Neutrophil (primary cell): ENCODE data around the gene EAPP.
"Not testable (repeated sequence)": the region's sequence is repeated elsewhere in the genome, so short reads cannot be mapped to it uniquely, and the experiment has no call there.

Experiments
- H3K27ac ChIP-seq: fragments of 200-600 bp; sonication (generic); 2 replicates; pipeline ENCODE4 v1.5.1; 2016; ENCODE audit warnings: mild to moderate bottlenecking, moderate library complexity
- H3K27me3 ChIP-seq: fragments of 200-600 bp; sonication (generic); 2 replicates; pipeline ENCODE4 v1.6.0; 2016; ENCODE audit warnings: mild to moderate bottlenecking
- H3K36me3 ChIP-seq: fragments of 200-600 bp; sonication (generic); 2 replicates; pipeline ENCODE4 v1.5.1; 2017
- H3K4me1 ChIP-seq, 2 experiments: fragments of 200-600 bp in 1 of 2; sonication (generic) in 1 of 2; 1 replicate in 1 of 2; 2 replicates in 1 of 2; pipeline versions ENCODE4 v1.5.1 to v1.6.1; 2013 to 2016; ENCODE audit warnings: low read depth in 1 of 2, low read length in 1 of 2, mild to moderate bottlenecking in 1 of 2, moderate library complexity in 1 of 2; ENCODE audit not compliant: control insufficient read depth in 1 of 2, insufficient read depth in 1 of 2
- H3K4me3 ChIP-seq, 2 experiments: fragments of 200-600 bp in 1 of 2; sonication (generic) in 1 of 2; 1 replicate in 1 of 2; 2 replicates in 1 of 2; pipeline ENCODE4 v1.5.1; 2013 to 2016; ENCODE audit warnings: low read depth in 1 of 2, low read length in 1 of 2, mild to moderate bottlenecking in 1 of 2, moderate library complexity in 1 of 2
- H3K9me3 ChIP-seq: fragments of 200-600 bp; sonication (generic); 2 replicates; pipeline ENCODE4 v1.5.1; 2016
- CTCF ChIP-seq: fragments of 200-600 bp; sonication (generic); IDR thresholded peaks from 2 replicates; pipeline ENCODE4 v1.5.1; 2016; ENCODE audit warnings: antibody characterized with exemption

Gene EAPP

DNA sequence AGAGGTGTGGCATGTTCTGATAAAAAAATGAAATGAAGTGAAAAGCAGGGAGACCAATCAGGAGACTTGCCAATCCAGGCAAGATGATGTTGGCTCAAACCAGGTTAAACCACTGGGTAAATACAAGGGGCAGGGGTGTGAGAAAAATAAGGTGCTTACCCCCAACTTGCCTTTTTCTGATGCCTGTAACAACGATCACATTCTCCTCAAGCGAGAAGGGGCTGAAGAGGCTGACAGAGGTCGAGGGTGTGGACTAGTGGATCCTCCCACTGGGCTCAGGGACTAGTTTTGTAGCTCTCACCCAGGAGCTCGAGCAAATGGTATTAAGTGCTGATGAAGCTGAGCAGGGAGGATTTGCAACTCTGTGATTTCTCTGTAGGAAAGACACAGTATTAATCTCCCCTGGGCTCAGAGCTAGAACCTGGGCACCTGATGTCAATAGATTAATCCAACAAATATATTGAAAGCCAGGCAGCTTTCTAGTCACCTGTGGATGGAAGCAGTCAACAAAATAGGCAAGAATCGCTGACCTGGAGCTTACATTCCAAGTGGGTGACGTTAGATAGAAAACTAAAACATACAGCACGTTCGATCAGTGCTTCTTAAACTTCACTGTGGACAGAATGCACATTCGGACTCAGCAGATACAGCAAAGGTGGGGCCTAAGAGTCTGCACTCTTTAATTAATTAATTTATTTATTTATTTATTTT, 15.2 kb upstream of the EAPP start:
- Histone ChIP-seq H3K9me3 (no peaks in the 10 kb centered on the region), H3K4me1 (peaks cover 6 to 13% of the 10 kb centered on the region in 2 experiments), H3K4me3 (no peak overlapping the region), H3K27ac (peak overlapping the region; percentile 66), H3K36me3 (no peaks in the 10 kb centered on the region), H3K27me3 (no peaks in the 10 kb centered on the region)
- TF ChIP-seq CTCF: no peak

- H3K9me3 ChIP-seq: not testable (repeated sequence)
- peaks cover 12 to 15% of the 10 kb centered on the region in 2 experiments for H3K4me1 ChIP-seq
These were observed 9.9 kb upstream of the EAPP start for GRCh38 chr14:34549276-34549966.

GRCh38 chr14:34548472-34548981, 9.0 kb upstream of the EAPP start:
- Histone ChIP-seq H3K4me3 (no peak overlapping the region), H3K4me1 (peaks cover 8 to 10% of the 10 kb centered on the region in 2 experiments), H3K9me3 (no peaks in the 10 kb centered on the region), H3K27ac (peak overlapping the region; percentile 64), H3K36me3 (no peaks in the 10 kb centered on the region), H3K27me3 (no peaks in the 10 kb centered on the region)
- no peak for TF ChIP-seq CTCF

More at GRCh38 chr14:34549276-34549966, 9.9 kb upstream of the EAPP start:
- not testable (repeated sequence) for H3K4me3 ChIP-seq, H3K27me3 ChIP-seq, H3K36me3 ChIP-seq
- H3K27ac ChIP-seq: peak overlapping the region; percentile 22

DNA sequence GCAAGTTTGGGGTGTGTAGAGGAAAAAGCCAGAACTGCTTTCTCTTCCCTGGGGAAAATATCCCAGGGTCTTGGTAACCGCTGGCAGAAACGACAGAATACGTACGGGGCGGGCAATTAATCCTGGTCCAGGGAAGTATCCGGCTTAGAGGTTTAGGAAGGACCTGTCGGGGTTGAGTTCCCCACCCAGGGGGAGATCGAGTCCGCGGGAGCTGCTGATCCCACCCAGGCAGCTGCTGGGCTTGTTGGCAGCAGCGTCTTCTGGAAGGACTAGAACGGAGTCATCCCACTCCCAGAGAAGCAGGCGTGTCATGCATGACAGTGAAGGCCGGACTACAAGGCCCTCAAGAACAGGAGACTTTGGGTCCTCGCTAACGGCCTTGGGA, 7.6 kb upstream of the EAPP start:
- not testable (repeated sequence) for H3K27me3 ChIP-seq, H3K4me3 ChIP-seq, H3K9me3 ChIP-seq, H3K36me3 ChIP-seq, H3K27ac ChIP-seq, H3K4me1 ChIP-seq

DNA sequence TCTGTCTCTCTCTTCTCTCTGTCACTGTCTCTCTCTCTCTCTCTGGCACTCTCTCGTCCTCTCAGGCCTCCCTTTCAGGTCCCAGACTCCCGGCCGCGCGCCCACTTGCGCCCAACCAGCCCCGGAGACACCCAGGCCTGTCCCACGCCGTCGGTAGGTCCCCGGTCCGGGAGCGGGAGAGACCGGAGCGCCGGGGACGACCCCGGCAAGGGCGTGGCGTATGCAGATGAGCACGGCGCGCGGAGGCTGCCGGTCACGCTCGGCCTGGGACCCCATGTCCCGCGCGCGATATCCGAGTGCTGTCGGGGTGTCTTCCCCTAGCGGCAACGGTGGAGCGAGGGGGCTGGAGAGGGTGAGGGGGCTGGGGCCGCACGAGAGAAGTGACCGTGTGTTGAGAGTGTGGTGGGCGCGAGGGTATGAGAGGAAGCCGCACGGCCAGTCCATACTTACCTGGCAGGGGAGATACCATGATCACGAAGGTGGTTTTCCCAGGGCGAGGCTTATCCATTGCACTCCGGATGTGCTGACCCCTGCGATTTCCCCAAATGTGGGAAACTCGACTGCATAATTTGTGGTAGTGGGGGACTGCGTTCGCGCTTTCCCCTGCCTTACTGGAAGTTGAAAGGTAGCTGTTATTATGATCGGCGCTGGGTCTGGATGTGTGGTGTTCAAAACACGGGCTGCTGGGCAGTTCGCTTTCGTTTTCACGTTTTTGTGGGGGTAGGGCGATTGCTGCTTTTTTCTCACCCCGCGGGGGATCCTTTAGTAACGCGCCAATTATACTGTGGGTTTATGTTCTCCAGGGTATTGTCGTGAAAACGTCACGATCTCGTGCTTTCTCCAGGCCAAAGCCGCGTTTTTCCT, 7.0 kb upstream of the EAPP start:
- not testable (repeated sequence) for H3K9me3 ChIP-seq, H3K27me3 ChIP-seq, H3K4me3 ChIP-seq, H3K36me3 ChIP-seq, H3K27ac ChIP-seq, H3K4me1 ChIP-seq

- H3K36me3 ChIP-seq: peaks cover 13% of the 10 kb centered on the region
- H3K27ac ChIP-seq: peak overlapping the region; percentile 98
- H3K4me3 ChIP-seq: peak overlapping the region; percentile 90 to 96
- H3K27me3 ChIP-seq, H3K9me3 ChIP-seq: not testable (repeated sequence)
- H3K4me1 ChIP-seq: peaks cover 17 to 24% of the 10 kb centered on the region in 2 experiments
These were observed 919 bp upstream of the EAPP start for GRCh38 chr14:34540181-34541059.
